Measurements from ENCODE around the gene POLE.

DNA sequence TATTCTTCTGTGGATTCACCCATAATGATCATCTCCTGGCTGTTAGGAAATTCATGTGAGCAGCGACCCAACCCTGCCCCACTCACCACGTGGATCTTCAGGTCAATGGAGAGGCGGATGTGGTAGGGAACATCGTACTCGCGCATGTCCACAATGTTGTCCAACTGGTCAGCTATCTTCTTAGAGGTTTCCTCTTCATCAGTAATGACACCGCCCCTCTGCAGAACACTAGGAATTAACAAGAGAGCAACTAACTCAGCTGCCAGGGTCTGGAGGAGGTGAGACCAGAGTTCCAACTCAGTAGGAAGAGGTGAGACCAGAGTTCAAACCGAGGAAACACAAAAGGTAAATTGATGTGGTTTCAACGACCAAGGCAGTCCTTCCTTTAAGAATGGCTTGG is 9.7 kb downstream of the POLE start:
- TF ChIP-seq, protein P1, sequence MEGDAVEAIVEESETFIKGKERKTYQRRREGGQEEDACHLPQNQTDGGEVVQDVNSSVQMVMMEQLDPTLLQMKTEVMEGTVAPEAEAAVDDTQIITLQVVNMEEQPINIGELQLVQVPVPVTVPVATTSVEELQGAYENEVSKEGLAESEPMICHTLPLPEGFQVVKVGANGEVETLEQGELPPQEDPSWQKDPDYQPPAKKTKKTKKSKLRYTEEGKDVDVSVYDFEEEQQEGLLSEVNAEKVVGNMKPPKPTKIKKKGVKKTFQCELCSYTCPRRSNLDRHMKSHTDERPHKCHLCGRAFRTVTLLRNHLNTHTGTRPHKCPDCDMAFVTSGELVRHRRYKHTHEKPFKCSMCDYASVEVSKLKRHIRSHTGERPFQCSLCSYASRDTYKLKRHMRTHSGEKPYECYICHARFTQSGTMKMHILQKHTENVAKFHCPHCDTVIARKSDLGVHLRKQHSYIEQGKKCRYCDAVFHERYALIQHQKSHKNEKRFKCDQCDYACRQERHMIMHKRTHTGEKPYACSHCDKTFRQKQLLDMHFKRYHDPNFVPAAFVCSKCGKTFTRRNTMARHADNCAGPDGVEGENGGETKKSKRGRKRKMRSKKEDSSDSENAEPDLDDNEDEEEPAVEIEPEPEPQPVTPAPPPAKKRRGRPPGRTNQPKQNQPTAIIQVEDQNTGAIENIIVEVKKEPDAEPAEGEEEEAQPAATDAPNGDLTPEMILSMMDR (IDR thresholded peaks at IDR 0.05), result no peak
- no peak for TF ChIP-seq POLR2A (IDR thresholded peaks at IDR 0.05)
- TF ChIP-seq POLR2AphosphoS5 (IDR thresholded peaks at IDR 0.05), result no peak

Data from breast epithelium (tissue), 3 donors.